Small intestine (tissue), 7 donors: ENCODE results near the gene PITPNC1. TPM values are rescaled to one million over a fixed set of nuclear protein-coding genes. Genes with fewer than 3 reads are reported as not detected.
"Not testable (repeated sequence)": the region's sequence is repeated elsewhere in the genome, so short reads cannot be mapped to it uniquely, and the experiment has no call there.

Source experiments
- DNase-seq, 2 donors: peaks; one replicate each; pipeline versions ENCODE4 v3.0.0 to v3.0.0-alpha.2; 2013
- FAIRE-seq: peaks from 2 replicates; lab custom pipeline; 2012; peaks lifted over from hg19 to GRCh38; lab: Jason Lieb, UNC
- H3K27ac ChIP-seq, 3 donors: one replicate each; pipeline ENCODE4 v1.5.1; 2013; ENCODE audit warnings: low read length in 2 of 3, mild to moderate bottlenecking in 2 of 3, control low read depth in 1 of 3, inconsistent platforms in 1 of 3, low read depth in 1 of 3, moderate library complexity in 1 of 3
- H3K27me3 ChIP-seq, 3 donors: one replicate each; pipeline ENCODE4 v1.6.1; 2013; ENCODE audit warnings: low read length in 3 of 3, inconsistent platforms in 1 of 3; ENCODE audit not compliant: control insufficient read depth in 3 of 3, insufficient read depth in 3 of 3
- H3K36me3 ChIP-seq, 3 donors: one replicate each; pipeline ENCODE4 v1.6.1; 2013; ENCODE audit warnings: low read length in 3 of 3, inconsistent platforms in 1 of 3, low read depth in 1 of 3, mild to moderate bottlenecking in 1 of 3, moderate library complexity in 1 of 3; ENCODE audit not compliant: control insufficient read depth in 3 of 3, insufficient read depth in 2 of 3
- H3K4me1 ChIP-seq, 3 donors: one replicate each; pipeline ENCODE4 v1.6.1; 2013; ENCODE audit warnings: low read length in 2 of 3, inconsistent platforms in 1 of 3, low read depth in 1 of 3, mild to moderate bottlenecking in 1 of 3, moderate library complexity in 1 of 3; ENCODE audit not compliant: control insufficient read depth in 3 of 3, insufficient read depth in 2 of 3
- H3K4me3 ChIP-seq, 3 donors: one replicate each; pipeline ENCODE4 v1.5.1; 2013; ENCODE audit warnings: low read length in 3 of 3, control low read depth in 1 of 3, inconsistent platforms in 1 of 3, low read depth in 1 of 3, mild to moderate bottlenecking in 1 of 3, moderate library complexity in 1 of 3
- H3K9me3 ChIP-seq, 2 donors: one replicate each; pipeline ENCODE4 v1.6.1; 2013; ENCODE audit warnings: low read depth in 1 of 2, low read length in 1 of 2; ENCODE audit not compliant: control insufficient read depth in 2 of 2, insufficient read depth in 1 of 2
- WGBS, 3 donors: extraction: QIAGEN DNeasy Blood & Tissue Kit; methylation state at CpG; one replicate each; pipeline ENCODE4 v1.1.7; 2013; 5-methylcytosine and 5-hydroxymethylcytosine counted together
- polyA plus RNA-seq, 4 donors: library from polyadenylated mRNA; stranded (reverse) in 3 of 4; unstranded in 1 of 4; fragments of 200-250 nt in 3 of 4; fragments of 120-200 nt in 1 of 4; gene quantifications; one replicate each; pipeline versions ENCODE4 v1.2.1 to v1.2.3, GENCODE V29; 2013
- donor health status: healthy with polysubstance abuse.
- donor health status: control.
- donor health status: control.
- donor health status: Bipolar disorder and iron deficiency.
- donor health status: healthy.

Gene PITPNC1
- polyA plus RNA-seq, 4 donors = 0.67 to 11.7 (median 3.4) TPM

- no peak overlapping the region for H3K4me3 ChIP-seq
- no peak for FAIRE-seq
Measured at GRCh38 chr17:67469208-67469980, 92.3 kb downstream of the PITPNC1 start.

DNA sequence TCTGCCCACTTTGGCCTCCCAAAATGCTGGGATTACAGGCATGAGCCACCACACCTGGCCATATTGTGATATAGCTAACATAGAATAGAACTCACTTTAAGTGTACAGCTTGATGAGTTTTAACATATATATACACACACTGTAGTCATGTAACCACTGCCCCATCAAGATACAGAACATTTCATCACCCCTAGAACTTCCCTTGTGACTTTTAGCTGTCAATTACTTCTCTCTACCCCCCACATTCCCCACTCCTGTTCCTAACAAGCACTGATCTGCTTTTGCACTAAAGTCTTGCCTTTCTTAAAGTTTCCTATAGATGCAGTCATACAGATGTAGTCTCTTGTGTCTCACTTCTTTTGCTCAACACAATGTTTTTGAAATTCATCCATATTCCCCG, 93.1 kb downstream of the PITPNC1 start:
- FAIRE-seq = no peak
- no peaks in the 10 kb centered on the region for H3K27me3 ChIP-seq
- 100% methylated on average over 1 of the region's 1 CpG for whole genome bisulfite sequencing, 3 donors
- no peak for DNase-seq
- H3K4me3 ChIP-seq = no peak overlapping the region
- H3K27ac ChIP-seq = no peak overlapping the region
- no peaks in the 10 kb centered on the region for H3K9me3 ChIP-seq
- peaks cover 0 to 4% (median 0%) of the 10 kb centered on the region in 3 donors for H3K4me1 ChIP-seq
- no peaks in the 10 kb centered on the region for H3K36me3 ChIP-seq

More at GRCh38 chr17:67469208-67469980, 92.3 kb downstream of the PITPNC1 start:
- H3K9me3 ChIP-seq = no peaks in the 10 kb centered on the region
- WGBS, 3 donors = 67 to 85% (median 72%) methylated on average over 13 of the region's 13 CpGs
- H3K4me1 ChIP-seq = peaks cover 0 to 4% (median 0%) of the 10 kb centered on the region in 3 donors
- DNase-seq = no peak
- H3K36me3 ChIP-seq = no peaks in the 10 kb centered on the region
- H3K27ac ChIP-seq = peak overlapping the region in 1 of 3 donors; percentile 62
- H3K27me3 ChIP-seq = no peaks in the 10 kb centered on the region

DNA sequence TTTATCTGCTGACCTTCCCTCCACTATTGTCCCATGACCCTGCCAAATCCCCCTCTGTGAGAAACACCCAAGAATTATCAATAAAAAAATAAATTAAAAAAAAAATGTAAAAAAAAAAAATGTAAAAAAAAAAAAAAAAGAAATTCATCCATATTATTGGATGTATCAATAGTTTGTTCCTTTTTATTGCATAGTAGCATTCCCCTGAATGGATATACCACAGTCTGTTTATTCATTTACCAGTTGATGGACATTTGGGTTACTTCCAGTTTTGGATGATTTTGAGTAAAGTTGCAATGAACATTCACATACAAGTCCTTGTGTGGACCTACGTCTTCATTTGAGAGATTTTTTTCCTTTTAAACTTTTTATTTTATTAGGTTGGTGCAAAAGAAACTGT, 94.0 kb downstream of the PITPNC1 start:
- no peaks in the 10 kb centered on the region for H3K27me3 ChIP-seq
- WGBS, 3 donors = 89 to 93% (median 92%) methylated on average over 1 of the region's 1 CpG
- H3K36me3 ChIP-seq = no peaks in the 10 kb centered on the region
- H3K4me3 ChIP-seq = no peak overlapping the region
- FAIRE-seq (no peak), DNase-seq (no peak)
- peaks cover 0 to 4% (median 0%) of the 10 kb centered on the region in 3 donors for H3K4me1 ChIP-seq
- no peaks in the 10 kb centered on the region for H3K9me3 ChIP-seq
- H3K27ac ChIP-seq = no peak overlapping the region

DNA sequence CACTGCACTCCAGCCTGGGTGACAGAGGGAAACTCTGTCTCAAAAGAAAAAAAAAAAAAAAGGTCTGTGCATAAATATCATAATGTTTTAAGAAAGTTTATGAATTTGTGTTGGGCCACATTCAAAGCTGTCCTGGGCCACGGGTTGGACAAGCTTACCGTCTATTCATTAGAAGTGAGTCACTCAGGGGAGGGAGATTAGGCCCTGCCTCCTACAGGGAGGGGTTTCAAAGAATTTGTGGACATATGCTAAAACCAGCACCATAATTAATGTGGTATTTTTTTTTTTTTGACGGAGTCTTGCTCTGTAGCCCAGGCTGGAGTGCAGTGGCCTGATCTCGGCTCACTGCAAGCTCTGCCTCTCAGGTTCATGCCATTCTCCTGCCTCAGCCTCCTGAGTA, 95.5 kb downstream of the PITPNC1 start:
- not testable (repeated sequence) for H3K4me1 ChIP-seq, H3K27me3 ChIP-seq, H3K27ac ChIP-seq, H3K36me3 ChIP-seq, H3K4me3 ChIP-seq, H3K9me3 ChIP-seq, FAIRE-seq, DNase-seq
- 54 to 75% (median 74%) methylated on average over 4 of the region's 4 CpGs for WGBS, 3 donors

GRCh38 chr17:67474081-67474661, 97.1 kb downstream of the PITPNC1 start:
- no peak for DNase-seq
- Histone ChIP-seq H3K9me3 (no peaks in the 10 kb centered on the region), H3K4me3 (no peak overlapping the region), H3K36me3 (no peaks in the 10 kb centered on the region), H3K4me1 (peaks cover 0 to 4% (median 0%) of the 10 kb centered on the region in 3 donors), H3K27ac (peak overlapping the region in 2 of 3 donors; percentile 9 to 54), H3K27me3 (no peaks in the 10 kb centered on the region)
- FAIRE-seq = no peak
- 60 to 74% (median 65%) methylated on average over 12 of the region's 12 CpGs for WGBS, 3 donors

DNA sequence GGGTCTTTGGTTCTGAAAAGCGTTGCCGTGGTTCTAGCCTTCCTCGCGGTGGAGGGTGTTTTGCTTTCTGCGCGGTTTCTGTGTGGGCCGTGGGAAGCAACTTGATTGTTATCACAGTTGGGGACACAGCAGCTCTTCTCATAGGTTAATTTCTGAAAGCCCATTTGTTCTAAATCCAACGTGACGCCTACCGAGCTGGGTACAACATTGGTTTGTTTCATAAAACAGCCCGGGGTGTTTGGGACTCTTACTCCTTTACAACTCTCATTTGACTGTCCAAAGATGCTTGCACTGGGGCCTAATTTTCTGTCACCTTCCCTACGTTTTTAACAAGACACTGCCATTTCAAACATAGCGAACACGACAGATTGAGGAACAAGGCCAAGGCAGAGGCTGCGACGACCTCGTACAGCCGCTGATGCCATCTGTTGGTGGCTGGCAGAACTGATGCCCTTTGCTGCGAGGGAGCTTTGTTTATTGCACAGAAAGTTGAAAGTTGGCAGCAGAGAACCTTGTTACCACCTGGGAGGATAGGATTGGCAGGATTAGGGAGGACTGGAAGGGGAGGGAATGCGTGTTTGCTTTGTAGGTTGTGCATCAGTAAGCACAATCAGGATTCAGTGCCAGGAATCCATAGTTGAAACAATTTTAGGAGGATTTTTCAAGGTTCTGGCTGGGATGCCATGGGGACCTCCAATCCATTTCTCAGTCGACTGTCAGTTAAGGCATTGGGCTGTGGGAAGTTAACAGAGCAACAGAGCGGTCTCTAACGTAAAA, 98.3 kb downstream of the PITPNC1 start:
- no peak for FAIRE-seq

GRCh38 chr17:67476787-67477335, 99.8 kb downstream of the PITPNC1 start:
- H3K9me3 ChIP-seq = no peaks in the 10 kb centered on the region
- no peaks in the 10 kb centered on the region for H3K27me3 ChIP-seq
- WGBS, 3 donors = 92 to 95% (median 93%) methylated on average over 7 of the region's 7 CpGs
- DNase-seq (no peak), FAIRE-seq (no peak)
- peak overlapping the region in 1 of 3 donors; percentile 11 for H3K27ac ChIP-seq
- H3K36me3 ChIP-seq = no peaks in the 10 kb centered on the region
- H3K4me3 ChIP-seq = no peak overlapping the region
- peaks cover 0 to 5% (median 0%) of the 10 kb centered on the region in 3 donors for H3K4me1 ChIP-seq

More for the DNA sequence above, 98.3 kb downstream of the PITPNC1 start:
- peak overlapping the region in 2 of 3 donors; percentile 37 to 54 for H3K27ac ChIP-seq
- 40 to 50% (median 42%) methylated on average over 23 of the region's 23 CpGs for WGBS, 3 donors
- H3K4me3 ChIP-seq = no peak overlapping the region
- DNase-seq = peak; percentile 54 to 77
- H3K36me3 ChIP-seq = no peaks in the 10 kb centered on the region
- H3K27me3 ChIP-seq = no peaks in the 10 kb centered on the region
- H3K4me1 ChIP-seq = no peaks in the 10 kb centered on the region
- no peaks in the 10 kb centered on the region for H3K9me3 ChIP-seq

DNA sequence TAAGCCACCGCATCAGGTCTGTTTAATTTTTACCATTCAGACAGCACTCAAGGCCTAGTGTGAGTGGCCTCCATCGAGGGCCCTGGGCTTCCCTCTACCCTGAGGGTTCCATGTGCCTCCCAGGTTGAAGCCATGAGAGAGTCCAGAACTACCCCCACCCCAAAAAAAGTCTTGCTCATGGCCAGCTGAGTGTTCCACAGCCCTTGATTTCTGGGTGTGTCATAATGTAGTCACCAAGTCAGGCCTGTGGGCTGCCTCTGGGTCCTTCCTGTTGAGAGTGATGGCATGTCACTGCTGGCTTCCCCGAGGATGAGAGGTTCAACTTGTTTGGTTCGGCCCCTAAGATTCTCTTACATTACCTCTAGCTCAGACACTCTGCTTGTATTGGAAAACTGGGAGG, 100.6 kb downstream of the PITPNC1 start:
- H3K27ac ChIP-seq = peak overlapping the region in 2 of 3 donors; percentile 24 to 78
- DNase-seq = peak in 1 of 2 donors; percentile 23
- H3K9me3 ChIP-seq = no peaks in the 10 kb centered on the region
- H3K36me3 ChIP-seq = no peaks in the 10 kb centered on the region
- H3K4me3 ChIP-seq = no peak overlapping the region
- FAIRE-seq = no peak
- WGBS, 3 donors = 74 to 83% (median 81%) methylated on average over 4 of the region's 4 CpGs
- no peaks in the 10 kb centered on the region for H3K27me3 ChIP-seq
- H3K4me1 ChIP-seq = peaks cover 0 to 5% (median 0%) of the 10 kb centered on the region in 3 donors
